ENCODE results near the gene B4GALT2. TPM values are rescaled to one million over a fixed set of nuclear protein-coding genes. Genes with fewer than 3 reads are reported as not detected.

Gene B4GALT2
- total and polyA plus RNA-seq, 2 of the 4 experiments (the other 2 are of a cell fraction): 52.3 to 60.8 TPM

DNA sequence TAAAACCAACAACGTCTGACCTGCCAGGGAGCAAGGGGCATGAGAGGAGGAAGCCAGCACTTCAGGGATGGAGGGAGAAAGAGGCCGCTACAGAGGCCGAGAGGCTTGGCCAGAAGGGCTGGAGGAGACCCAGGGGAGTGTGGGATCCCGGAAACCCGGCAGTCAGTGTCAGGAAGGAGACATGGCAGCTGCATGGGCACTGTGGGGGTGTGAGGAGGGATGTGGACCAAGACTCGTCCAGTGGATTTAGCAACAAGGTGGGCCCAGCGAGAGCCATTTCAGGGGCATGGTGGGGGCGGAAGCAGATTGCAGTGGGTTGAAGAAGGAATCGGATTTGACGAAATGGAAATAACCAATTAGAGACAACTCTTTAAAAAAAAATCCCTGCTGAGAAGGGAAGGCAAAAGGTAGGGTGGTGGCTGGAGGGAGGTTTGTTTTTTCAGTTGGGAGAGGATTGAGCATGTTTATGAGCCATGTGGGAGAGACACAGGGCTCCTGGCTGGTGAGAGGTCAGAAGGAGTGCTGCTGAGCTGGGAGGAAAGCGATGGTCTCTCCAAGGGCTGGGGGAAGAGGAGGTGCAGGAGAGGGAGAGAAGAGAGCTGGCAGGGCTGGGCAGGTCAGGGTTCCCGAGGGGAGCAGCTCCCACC is 4.4 kb downstream of the B4GALT2 start:
- peaks cover 27 to 61% of the 10 kb centered on the region in 2 experiments for H3K79me1 ChIP-seq (ENCODE audit: low read depth in 1 of 2, low read length in 2 of 2)
- H3K56ac ChIP-seq (ENCODE audit: extremely low read depth, insufficient read depth, low read length): no peak overlapping the region
- TF ChIP-seq, protein P1, sequence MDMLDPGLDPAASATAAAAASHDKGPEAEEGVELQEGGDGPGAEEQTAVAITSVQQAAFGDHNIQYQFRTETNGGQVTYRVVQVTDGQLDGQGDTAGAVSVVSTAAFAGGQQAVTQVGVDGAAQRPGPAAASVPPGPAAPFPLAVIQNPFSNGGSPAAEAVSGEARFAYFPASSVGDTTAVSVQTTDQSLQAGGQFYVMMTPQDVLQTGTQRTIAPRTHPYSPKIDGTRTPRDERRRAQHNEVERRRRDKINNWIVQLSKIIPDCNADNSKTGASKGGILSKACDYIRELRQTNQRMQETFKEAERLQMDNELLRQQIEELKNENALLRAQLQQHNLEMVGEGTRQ (IDR thresholded peaks at IDR 0.05; ENCODE audit: low read depth, low read length): no peak
- TF ChIP-seq, protein P2, sequence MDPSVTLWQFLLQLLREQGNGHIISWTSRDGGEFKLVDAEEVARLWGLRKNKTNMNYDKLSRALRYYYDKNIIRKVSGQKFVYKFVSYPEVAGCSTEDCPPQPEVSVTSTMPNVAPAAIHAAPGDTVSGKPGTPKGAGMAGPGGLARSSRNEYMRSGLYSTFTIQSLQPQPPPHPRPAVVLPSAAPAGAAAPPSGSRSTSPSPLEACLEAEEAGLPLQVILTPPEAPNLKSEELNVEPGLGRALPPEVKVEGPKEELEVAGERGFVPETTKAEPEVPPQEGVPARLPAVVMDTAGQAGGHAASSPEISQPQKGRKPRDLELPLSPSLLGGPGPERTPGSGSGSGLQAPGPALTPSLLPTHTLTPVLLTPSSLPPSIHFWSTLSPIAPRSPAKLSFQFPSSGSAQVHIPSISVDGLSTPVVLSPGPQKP (IDR thresholded peaks at IDR 0.05; ENCODE audit: borderline replicate concordance, low read depth, low read length): no peak
- TF ChIP-seq RFX5 (IDR thresholded peaks at IDR 0.05; ENCODE audit: low read depth, low read length) (no peak), RCOR1 (IDR thresholded peaks at IDR 0.05; ENCODE audit: insufficient replicate concordance, low read length) (no peak), NFE2L2 (IDR thresholded peaks at IDR 0.05; ENCODE audit: low read depth, low read length) (no peak)
- TF ChIP-seq, protein P3, sequence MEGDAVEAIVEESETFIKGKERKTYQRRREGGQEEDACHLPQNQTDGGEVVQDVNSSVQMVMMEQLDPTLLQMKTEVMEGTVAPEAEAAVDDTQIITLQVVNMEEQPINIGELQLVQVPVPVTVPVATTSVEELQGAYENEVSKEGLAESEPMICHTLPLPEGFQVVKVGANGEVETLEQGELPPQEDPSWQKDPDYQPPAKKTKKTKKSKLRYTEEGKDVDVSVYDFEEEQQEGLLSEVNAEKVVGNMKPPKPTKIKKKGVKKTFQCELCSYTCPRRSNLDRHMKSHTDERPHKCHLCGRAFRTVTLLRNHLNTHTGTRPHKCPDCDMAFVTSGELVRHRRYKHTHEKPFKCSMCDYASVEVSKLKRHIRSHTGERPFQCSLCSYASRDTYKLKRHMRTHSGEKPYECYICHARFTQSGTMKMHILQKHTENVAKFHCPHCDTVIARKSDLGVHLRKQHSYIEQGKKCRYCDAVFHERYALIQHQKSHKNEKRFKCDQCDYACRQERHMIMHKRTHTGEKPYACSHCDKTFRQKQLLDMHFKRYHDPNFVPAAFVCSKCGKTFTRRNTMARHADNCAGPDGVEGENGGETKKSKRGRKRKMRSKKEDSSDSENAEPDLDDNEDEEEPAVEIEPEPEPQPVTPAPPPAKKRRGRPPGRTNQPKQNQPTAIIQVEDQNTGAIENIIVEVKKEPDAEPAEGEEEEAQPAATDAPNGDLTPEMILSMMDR (conservative IDR thresholded peaks at IDR 0.05; ENCODE audit: low read depth, low read length): no peak
- H2BK5ac ChIP-seq (ENCODE audit: low read depth, low read length, poor library complexity, severe bottlenecking): no peak overlapping the region
- H2BK120ac ChIP-seq (ENCODE audit: low read depth, low read length): no peak overlapping the region
- no peaks in the 10 kb centered on the region for H3K27me3 ChIP-seq (ENCODE audit: control insufficient read depth, insufficient read depth, low read length)
- peaks cover 35% of the 10 kb centered on the region for H3K36me3 ChIP-seq (ENCODE audit: control insufficient read depth, insufficient read depth, low read length)
- H4K20me1 ChIP-seq (ENCODE audit: insufficient read depth, low read length): peaks cover 44% of the 10 kb centered on the region
- no peak overlapping the region for H3K9ac ChIP-seq (ENCODE audit: low read depth, low read length)
- no peak overlapping the region for H2BK20ac ChIP-seq (ENCODE audit: low read depth, low read length)
- no TSS peak for BruUV-seq (replicated peaks)
- no peak overlapping the region for H4K91ac ChIP-seq (ENCODE audit: insufficient read depth, low read depth, low read length)
- ChIA-PET CTCF (no interaction called here), POLR2A (ENCODE audit: unreplicated experiment) (no interaction called here)
- H4K8ac ChIP-seq (ENCODE audit: low read depth in 2 of 2, low read length in 2 of 2): no peak overlapping the region
- H3K27ac ChIP-seq (ENCODE audit: insufficient read depth, low read length): no peak overlapping the region
- DNase-seq: no peak
- dilution Hi-C loops (cut with HindIII; ENCODE audit: low sequenced_read_pairs, unreplicated experiment): no loop called here
- H2AK9ac ChIP-seq (replicated peaks; ENCODE audit: low read depth, low read length, poor library complexity): no peak overlapping the region
- H3K4me2 ChIP-seq (ENCODE audit: low read depth, low read length): no peak overlapping the region
- in situ Hi-C loops (cut with MboI; ENCODE audit: low sequenced_read_pairs): no loop called here
- H3K18ac ChIP-seq (ENCODE audit: low read depth, low read length): no peak overlapping the region
- H2AK5ac ChIP-seq (ENCODE audit: low read depth, low read length): no peak overlapping the region
- H4K5ac ChIP-seq (ENCODE audit: low read depth, low read length): no peak overlapping the region
- 0 out of 2 replicates have a peak overlapping the region, but pooled peaks have one; percentile 26 for H3K23ac ChIP-seq (ENCODE audit: low read depth, low read length)
- no peak overlapping the region for H3K4ac ChIP-seq (ENCODE audit: low read depth, low read length)
- H2BK15ac ChIP-seq (ENCODE audit: low read depth, low read length): no peak overlapping the region
- no peak overlapping the region for H3K4me3 ChIP-seq (ENCODE audit: insufficient read depth, low read depth, low read length)
- H3K9me3 ChIP-seq (ENCODE audit: control insufficient read depth, insufficient read depth, low read length): no peaks in the 10 kb centered on the region
- intact Hi-C loops (cut with micrococcal nuclease): no loop called here
- no peak for ATAC-seq (ENCODE audit: low read depth)
- H2AFZ ChIP-seq (replicated peaks; ENCODE audit: low read length, poor library complexity): peak overlapping the region; percentile 32
- H3K4me1 ChIP-seq (ENCODE audit: control insufficient read depth, insufficient read depth, low read length): peaks cover 25% of the 10 kb centered on the region
- H3K14ac ChIP-seq (replicated peaks; ENCODE audit: low read depth, low read length): no peak overlapping the region
- H3K9me1 ChIP-seq (ENCODE audit: insufficient read depth, low read length): peaks cover 39% of the 10 kb centered on the region
- 25% methylated on average over 1 of the region's 12 CpGs; no CpG with 5 or more reads in 1 of the 2 experiments for WGBS, 2 experiments (ENCODE audit: extremely low coverage in 2 of 2, insufficient read length in 1 of 2)

All from IMR-90 (cell line).